ENCODE measurements around the gene ZNF423.

Gene ZNF423

DNA sequence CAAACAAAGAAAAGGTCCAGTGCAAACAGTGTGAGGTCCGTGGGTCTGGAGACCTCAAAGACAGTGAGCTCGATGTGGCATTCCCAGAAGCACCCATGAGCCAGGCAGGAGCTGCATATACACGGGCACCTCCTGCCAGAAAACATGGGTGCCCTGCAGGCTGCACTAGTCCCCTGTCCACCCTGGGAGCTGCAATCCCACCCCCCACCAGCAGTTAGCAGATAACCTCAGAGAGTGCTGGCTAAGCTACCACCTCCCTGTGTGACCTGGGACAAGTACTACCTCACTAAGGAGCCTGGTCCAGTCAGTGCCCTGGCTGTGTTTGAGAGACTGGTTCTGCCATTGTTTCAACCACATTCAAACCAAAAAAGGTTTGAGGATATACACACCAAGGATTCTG, 135.7 kb downstream of the ZNF423 start:
- DNase-seq (ENCODE audit: low spot score), result no peak

DNA sequence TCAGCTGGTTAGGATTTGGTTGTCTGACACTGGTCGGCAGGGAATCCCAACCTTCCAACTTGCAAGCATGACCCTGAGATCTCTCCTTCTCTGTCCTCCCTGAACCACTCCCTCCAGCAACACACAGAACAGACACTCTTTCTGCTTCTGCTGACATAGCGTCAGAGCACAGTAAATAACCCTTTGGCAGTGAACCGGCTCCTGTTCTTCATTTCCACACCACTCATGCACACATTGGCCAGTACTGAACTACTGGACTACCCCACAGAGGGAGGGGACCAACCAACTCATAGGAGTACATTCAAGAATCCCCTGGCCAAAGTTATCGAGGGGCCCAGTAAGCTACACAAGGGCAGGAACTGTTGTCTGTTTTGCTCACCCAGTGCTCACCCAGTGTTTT, 138.2 kb downstream of the ZNF423 start:
- DNase-seq (ENCODE audit: low spot score), result no peak

DNA sequence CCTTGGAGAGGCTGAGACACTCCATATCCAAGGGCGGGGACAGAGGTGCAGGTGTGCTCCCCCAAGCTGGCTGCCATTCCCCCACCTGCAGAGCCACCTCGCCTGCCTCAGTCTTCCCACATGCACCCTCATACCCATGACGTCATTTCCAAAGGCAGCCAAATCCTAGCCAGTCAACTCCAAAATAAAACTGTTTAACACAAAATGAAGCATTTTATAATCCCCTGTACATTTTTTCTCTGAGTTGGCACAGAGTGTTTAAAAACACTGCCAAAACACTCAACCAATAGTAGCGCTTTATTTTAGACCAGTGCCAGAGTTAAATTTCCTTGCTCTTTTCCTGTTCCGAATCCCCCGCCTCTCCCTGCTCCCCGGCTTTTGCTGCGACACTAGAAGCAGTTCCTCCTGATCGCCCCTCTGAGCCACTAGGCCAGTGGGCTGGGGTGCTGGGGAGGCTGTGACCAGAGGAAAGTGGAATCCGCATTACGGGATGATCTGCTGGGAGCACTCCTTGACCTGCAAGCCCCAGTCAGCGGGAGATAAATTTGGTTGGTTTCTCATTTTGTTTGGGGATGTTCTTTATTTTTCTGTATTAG, 139.5 kb downstream of the ZNF423 start:
- no peak for DNase-seq (ENCODE audit: low spot score)

DNA sequence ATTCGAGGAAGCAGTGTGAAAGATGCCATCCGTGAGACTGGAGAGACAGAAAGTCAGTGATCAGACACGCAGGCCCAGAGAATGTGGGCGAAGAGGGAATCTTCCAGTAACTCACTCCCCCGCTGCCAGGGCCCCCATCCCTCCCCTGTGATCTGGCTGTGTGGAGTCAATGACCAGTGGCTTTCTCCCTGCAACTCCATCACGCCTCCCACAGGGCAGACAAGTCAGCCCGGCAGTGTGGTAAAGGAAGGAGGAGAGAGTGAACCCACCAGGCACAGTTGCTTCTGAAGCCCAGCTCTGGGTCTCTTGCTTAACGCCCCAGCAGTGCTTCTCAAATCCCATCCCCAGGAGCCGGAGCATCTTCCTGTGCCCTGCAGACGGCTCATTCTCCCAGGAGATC, 142.1 kb downstream of the ZNF423 start:
- no peak for DNase-seq (ENCODE audit: low spot score)

DNA sequence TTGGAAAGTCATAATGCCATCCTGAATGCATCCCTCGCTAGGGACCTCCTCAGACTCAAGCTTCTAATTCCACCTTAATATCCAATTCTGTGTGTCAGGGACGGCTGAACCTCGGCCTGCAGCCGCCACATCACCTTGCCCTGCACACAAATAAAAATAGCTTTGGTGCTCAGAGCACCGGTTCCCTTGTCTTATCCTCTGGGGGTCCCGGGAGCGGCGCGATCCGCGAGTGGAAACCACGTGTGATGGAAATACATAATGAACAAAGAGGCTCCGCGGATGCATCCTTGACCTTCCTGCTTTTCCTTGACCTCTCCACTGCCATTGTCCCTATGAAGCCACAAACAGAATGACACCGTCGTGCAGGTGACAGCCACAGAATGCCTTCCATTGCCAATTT, 143.4 kb downstream of the ZNF423 start:
- no peak for DNase-seq (ENCODE audit: low spot score)

DNA sequence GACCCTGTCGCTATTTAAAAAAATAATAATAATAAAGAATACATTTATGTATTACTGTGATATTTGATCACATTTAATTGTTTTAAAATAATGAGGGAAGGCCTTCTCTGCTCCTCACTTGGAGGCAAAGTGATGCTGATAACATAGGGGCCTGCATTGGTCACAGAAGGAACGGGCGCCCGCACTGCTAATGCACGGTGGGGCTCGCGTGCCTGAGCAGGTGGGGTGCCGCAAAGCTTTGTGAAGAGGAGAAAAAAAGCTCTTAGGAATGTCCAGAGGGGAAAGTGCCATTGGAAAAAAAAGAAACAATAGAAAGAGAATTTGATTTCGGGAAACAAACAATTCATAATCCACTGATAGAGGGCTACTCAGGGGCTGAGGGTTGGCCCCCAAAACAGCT, 143.8 kb downstream of the ZNF423 start:
- no peak for DNase-seq (ENCODE audit: low spot score)

DNA sequence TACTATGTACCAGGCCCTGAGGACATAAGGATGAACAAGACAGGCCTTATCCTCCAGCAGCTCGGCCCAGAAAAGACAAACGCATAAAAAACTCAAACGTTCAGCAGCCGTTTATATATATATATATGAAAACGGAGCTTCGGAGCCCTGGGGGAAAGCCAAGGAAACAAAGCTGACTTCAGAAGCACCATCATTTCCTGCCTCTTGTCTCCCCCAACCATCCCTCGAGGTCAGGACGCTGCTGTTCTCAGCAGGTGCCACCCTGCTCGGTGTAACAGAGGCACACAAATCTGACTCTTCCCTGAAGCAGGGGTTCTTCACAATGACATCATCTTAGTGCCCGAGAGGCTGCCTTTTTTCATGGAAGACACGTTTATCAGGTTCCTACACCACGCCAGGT, 146.9 kb downstream of the ZNF423 start:
- no peak for DNase-seq (ENCODE audit: low spot score)

DNA sequence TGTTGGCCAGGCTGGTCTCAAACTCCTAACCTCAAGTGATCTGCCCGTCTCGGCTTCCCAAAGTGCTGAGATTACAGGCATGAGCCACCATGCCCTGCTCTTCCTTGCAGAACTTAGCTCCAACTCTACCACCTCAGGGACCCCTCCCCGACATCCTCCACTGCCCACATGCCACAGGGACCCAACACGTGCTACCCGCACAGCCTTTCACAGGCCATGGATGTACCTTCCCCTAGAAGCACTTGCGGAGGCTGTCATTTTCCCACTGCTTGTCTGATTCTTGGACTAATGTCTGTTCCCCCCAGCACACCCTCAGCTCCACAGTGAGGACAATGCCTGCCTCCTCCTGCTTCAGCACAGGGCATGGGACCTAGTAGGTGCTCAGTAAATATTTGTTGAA, 147.4 kb downstream of the ZNF423 start:
- no peak for DNase-seq (ENCODE audit: low spot score)

DNA sequence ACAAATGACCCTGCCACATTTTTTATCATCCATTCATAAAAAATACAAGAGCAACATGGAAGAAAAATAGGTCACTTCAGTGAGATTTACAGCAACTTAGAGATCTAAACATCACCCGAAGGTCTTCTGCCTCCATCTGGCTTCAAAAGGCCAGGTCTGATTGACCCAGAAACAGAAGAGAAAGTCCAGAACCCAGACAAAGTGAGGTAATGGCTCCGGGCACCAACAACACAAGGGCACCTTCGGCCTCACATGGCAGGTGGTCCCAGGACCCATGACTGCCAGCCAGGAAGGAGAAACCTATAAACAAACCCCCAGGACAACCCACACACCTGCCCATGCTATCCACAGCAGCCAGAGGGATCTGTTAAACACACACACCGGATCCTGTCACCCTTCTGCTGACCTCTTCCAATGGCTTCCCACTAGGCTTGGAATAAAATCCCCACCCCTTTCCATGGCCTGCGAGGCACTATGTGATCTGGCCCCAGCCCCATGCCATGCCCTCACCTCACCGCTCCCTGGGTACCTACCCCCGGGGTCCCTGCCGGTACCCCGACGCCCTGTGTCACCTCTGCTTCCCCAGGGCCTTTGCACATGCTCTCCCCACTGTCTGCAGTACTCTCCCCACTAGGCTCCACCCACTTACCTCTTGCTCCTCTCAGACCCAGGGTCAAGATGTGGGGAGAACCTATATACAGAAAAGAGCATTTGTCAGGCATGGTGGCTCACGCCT, 149.1 kb downstream of the ZNF423 start:
- no peak for DNase-seq (ENCODE audit: low spot score)

DNA sequence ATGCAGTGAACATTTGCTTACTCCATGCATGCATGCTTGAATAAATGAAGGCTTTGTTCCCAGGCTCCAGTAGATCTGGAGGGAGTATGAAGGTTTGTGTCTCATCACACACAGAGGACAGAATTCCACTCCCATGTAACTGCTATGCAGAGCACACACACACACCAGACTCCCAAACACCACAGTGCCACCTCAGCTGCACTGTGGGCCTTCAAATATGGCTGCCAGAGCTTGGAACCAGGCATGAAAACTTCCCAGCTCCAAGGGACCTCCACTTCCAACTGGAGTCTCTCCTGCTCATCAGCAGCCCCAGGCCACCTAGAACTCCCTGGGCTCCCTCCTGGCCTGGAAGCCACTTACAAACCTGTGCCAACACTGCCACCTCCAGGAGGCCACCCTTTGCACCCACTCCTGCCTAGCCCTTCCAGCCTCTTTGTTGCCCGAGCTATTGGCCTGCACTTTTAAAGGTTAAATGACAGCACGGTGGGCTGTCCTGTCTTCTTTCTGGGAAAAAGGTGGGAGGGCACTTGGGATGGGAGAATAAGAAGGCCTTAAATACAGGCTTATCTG, 151.2 kb downstream of the ZNF423 start:
- no peak for DNase-seq (ENCODE audit: low spot score)

DNA sequence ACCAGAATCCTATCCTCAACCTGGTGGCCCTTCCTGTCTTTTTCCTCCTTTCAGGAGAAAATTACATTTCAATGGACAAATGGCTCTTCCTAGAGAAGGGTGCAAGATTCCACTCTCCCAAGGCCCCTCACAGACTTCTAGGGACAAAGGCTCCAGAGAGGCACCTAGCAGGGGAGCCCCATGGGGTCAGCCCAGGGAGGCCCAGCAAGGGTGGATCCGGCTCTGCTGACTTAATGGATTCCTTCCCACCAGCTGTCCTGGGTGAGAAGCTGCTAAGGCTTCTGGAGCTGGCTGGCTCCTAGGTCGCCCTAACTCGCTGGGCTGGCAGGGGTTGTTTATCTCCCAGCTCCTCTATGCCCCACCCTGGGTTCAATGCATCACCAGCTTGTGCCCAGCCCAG, 152.4 kb downstream of the ZNF423 start:
- no peak for DNase-seq (ENCODE audit: low spot score)

DNA sequence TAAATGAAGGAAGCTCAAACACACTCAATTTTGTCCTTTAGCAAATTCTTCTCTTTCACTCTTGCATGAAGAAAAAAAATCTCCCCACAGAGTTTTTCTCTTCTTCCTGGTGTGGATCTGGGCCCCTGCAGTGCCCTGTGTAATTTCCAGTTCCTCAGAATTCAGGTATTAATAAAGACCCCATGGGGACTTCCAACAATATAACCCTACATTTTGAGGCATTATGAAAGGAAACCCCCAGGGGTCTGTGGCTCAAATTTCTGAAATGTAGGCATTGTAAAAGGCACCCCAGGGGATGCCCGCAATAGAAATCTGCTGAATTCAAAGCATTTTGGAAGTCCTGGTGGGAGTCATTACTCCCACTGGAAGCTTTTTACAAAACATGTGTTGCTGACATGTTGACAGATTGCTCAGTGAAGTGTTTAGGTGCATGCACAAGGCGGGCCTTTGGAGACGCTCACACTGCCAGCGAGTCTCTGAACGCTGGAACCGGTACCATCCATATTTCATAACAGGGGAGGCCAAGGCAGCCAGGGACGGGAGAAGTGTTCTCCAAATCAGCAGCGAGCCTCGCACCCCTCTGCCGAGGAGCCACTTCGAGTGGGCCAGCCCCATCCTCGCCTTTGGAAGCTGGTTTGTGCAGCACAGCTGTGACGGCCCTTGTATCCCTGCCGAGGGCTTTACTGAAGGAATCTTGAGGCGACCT, 154.0 kb downstream of the ZNF423 start:
- peak; percentile 30 for DNase-seq (ENCODE audit: low spot score)

DNA sequence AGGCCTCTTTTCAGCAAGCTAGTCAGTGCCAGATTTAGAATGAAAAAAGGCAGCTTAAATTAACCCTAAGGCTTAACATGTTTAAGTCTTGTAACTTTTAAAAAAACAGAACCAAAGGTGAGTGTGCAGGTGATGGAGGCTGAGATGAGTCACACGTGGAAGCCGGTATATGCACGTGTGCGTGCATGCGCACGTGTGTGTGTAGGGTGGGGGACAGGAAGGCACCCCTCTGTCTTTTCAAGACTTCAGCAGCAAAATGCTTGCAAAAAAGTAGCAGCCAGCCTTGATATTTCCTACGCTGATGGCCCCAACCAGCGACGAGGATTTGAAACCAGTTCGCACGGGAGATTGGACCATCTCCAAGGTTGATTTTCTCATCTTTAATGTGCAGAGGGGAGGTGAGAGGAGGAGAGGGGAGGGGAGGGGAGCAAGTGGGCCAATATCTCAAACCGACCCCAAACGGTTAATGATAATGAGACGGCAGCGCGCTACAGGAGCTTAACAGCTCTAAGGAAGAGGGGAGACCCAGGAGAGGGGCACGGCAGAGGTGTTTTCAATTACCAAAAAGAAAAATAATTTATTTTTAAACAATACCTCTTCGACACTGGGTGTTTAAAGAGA, 154.7 kb downstream of the ZNF423 start:
- no peak for DNase-seq (ENCODE audit: low spot score)

DNA sequence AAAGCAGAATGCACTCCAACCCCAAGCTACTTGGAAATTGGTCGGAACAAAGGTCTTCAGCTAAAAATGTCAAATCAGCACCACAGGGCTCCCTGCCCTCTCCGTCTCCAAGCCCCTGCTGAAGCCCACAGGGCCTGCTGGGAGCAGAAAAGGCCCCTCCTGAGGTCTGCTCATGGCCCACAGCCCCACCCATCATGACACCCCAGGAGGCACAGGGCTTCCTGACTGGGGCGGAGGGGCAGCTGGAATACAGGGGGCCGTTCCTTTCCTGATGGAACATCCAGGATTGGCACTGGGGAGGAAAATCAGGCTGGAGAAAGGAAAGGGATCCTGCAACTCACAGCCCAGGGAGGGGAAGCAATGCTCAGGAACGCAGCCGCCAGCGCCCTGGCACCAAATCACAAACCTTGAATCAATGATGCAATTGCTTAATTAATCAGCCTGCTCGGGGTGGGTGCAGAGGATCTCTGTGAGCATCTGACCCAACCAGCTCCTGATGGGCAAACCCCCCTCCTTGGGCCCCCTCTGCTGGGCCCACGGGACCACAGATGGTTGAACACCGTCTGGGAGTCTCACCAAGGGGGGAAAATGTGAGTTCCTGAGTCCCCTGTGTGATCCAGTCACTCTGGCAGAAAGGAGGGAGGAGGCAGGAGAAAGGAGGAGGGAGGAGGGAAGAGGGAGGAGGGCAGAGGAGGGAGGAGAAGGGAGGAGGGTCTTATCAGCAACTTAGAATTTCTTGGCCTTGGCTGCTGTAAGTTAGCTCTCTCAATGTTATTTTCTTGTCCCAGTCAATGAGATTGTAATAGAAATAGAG, 155.5 kb downstream of the ZNF423 start:
- DNase-seq (ENCODE audit: low spot score), result no peak

DNA sequence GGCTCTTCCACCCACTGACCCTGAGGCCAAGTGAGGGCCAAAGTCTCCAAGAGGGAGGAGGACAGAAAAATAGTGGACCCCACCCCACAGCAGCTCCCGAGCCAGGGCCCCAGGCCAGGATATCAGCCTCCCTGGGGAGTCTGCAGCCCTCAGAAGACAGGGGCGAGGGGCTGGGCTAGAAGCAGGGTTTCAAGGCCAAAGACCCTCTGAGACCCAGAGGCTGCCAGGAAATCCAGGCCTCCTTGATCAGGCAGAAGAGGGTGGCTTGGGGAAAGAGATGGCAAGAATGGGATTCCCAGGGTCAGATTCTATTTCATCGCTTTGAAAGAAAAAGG, 156.1 kb downstream of the ZNF423 start:
- no peak for DNase-seq (ENCODE audit: low spot score)

DNA sequence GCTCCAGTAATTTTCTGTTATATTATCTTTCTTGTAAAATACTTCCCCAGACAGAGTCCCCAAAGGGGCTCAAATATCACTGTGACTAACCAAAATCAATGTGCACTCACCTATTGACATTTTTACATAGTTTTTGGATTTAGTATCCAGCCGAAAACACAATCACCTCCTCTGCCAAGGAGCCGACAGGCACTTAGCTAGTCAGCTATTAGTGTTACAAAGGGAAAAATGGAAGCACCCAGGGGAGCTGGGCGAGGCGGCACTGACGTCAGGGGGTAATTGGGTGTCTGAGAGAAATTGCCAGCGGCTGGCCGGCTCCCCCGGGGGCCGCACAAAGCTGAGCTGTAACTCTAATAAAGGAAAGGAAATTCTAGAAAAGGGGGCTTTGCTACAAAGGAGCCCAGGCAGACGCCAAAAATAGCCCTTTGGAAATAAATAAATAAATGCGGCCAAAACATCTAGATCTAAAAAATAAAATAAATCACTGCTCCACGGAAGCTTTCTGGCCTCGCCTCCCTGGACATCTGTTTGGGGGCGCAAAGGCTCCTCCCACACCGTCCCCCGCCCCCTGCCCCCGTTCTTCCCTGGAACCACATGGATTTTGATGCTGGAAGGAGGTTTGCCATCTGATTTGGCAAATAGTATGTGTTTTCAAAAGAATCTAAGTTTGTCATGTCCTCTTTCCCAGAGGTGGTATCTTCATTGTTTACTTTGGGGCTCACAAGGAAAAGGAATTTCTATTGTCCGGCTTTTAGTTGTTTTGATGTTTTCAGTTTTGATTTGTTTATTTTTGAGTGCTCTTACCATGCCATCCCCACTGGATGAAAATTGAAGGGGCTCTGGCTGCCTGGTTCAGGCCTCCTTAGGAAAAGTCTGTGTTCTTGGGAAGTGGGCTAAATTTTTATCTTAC, 156.7 kb downstream of the ZNF423 start:
- no peak for DNase-seq (ENCODE audit: low spot score)

DNA sequence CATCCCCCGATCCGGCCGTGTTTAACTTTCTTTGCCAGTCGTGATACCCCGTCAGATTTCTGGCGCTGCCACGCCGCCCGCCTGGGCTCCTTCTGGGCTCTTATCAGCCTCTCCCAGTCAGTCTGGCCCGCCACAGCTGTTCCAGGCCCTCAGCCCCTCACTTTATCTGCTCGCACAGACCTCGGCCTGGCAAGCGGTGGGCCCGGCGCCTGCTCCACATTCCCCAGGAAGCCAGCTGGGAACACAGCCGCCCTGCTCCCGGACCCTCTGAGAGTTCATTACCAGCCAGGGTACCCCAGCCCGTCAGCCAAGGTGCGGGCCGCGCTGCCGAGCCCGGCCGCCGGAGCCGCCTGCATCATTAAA, 157.5 kb downstream of the ZNF423 start:
- DNase-seq (ENCODE audit: low spot score), result no peak

DNA sequence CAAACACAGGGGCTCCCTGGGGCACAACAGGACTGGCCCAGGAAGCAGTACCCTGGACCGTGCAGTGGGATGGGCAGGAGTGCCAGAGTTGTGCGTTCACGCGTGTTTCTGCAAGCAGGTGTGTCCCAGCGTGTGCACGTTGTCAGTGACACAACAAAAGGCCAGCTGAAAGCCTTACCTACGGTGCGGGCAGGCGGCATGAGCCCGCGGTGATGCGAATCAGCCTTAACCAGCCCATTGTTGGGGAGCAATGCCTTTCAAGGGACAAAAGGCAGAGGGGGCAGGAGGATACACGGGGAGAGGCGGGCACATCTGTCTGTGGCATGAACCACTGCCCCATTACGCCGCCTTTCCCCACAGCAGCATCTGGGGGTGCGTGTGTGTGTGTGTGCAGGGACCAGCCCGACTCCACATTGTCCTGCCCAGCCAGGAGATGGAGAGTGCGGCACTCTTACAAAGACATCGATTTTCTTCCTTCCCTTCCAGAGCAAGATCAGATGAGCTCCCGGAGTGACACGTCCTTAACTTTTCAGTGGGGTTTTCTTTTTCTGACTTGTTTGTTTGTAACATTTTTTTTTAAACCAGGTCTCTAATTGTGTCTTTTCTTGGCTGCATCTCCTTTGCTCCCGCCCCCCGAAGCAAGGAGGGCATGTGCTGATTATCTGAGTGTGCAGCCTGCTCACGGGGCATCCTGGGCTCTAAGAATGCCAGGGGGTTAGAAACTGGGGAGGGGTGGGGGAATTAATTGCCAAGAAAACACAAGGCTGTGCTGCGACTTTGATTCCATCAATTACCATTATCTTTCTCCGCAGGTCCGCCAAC, 158.1 kb downstream of the ZNF423 start:
- DNase-seq (ENCODE audit: low spot score), result no peak

DNA sequence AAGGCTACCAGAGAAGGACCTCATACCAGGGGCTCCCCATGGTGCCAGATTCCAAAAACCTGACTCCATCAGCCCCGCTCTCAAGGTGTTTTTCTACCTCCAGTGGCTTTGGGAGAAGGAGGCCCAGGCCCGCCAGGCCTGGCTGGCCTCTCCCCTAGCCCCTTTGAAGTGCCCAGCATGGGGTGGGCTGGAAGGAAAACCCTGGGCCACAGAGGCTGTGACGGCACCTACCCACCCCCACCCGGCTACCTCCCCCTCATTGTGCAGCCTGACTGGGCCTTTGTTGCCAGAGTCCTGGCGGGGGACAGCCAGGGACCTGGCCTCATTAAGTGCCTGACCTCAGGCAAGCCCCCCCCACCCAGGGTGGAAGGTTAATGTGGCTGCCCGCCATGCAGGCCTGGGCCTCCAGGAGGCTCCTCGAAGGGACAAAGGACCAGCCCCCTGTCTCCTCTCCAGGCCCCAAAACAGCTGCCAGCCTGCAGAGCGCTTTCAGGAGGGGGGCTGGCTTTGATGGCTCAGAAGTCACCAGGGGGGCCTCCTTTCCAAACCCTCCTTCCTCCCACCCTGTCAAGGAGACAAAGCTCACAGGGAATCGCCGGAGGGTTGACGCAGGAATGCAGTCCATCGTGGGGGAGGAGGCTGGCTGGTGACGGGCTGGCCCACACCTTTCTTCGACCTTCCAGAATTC, 159.4 kb downstream of the ZNF423 start:
- no peak for DNase-seq (ENCODE audit: low spot score)

Data from AG20443 (cell line).